GM18499 (cell line): ENCODE results near the gene ASS1.

Experiments used
- ATAC-seq: cut with Tn5 transposase; IDR thresholded peaks from one replicate; pipeline ENCODE4 v1.9.1; 2021; ENCODE audit warnings: moderate number of reproducible peaks; ENCODE audit not compliant: insufficient read depth, unreplicated experiment

Gene ASS1

GRCh38 chr9:130451509-130452388 is 7.0 kb downstream of the ASS1 start:
- ATAC-seq, result no peak

- no peak for ATAC-seq
These were observed 8.1 kb downstream of the ASS1 start for GRCh38 chr9:130452835-130453234.

GRCh38 chr9:130453487-130453886 is 8.7 kb downstream of the ASS1 start:
- ATAC-seq, result no peak

- ATAC-seq, result no peak
These were observed 9.5 kb downstream of the ASS1 start for GRCh38 chr9:130454096-130454811.

- ATAC-seq, result no peak
These were observed 10.1 kb downstream of the ASS1 start for GRCh38 chr9:130454812-130455325.

GRCh38 chr9:130458027-130458803 is 13.5 kb downstream of the ASS1 start:
- no peak for ATAC-seq

GRCh38 chr9:130458804-130459067 is 14.0 kb downstream of the ASS1 start:
- no peak for ATAC-seq

- ATAC-seq, result no peak
These were observed 14.4 kb downstream of the ASS1 start for GRCh38 chr9:130459151-130459550.

GRCh38 chr9:130459941-130460669 is 15.3 kb downstream of the ASS1 start:
- ATAC-seq, result no peak

GRCh38 chr9:130461218-130461630 is 16.5 kb downstream of the ASS1 start:
- ATAC-seq, result no peak

- no peak for ATAC-seq
These were observed 17.0 kb downstream of the ASS1 start for GRCh38 chr9:130461731-130462130.

GRCh38 chr9:130462685-130463540 is 18.2 kb downstream of the ASS1 start:
- no peak for ATAC-seq

- ATAC-seq, result no peak
These were observed 19.3 kb downstream of the ASS1 start for GRCh38 chr9:130463763-130464745.

GRCh38 chr9:130465383-130466096 is 20.8 kb downstream of the ASS1 start:
- no peak for ATAC-seq

GRCh38 chr9:130466537-130467217 is 21.9 kb downstream of the ASS1 start:
- no peak for ATAC-seq

- ATAC-seq, result no peak
These were observed 22.6 kb downstream of the ASS1 start for GRCh38 chr9:130467316-130467715.

- no peak for ATAC-seq
These were observed 23.8 kb downstream of the ASS1 start for GRCh38 chr9:130468566-130468965.
